T47D (cell line): ENCODE measurements around the gene ADAMTS14.
"Not testable (repeated sequence)": the region's sequence is repeated elsewhere in the genome, so short reads cannot be mapped to it uniquely, and the experiment has no call there.

ENCODE experiments used
- DNase-seq, 2 experiments: peaks; one replicate each; pipeline versions ENCODE4 v3.0.0 to v3.0.0-alpha.2; 2011 to 2012; ENCODE audit warnings: low read depth in 1 of 2, low spot score in 1 of 2
- JUND ChIP-seq: IDR thresholded peaks from 2 replicates; pipeline ENCODE4 v1.6.1; 2012; ENCODE audit warnings: low read depth
- in situ Hi-C: cut with HindIII; loops from 2 replicates; pipeline ENCODE4 v1.10.0; 2016; ENCODE audit warnings: low sequenced_read_pairs, low pct_unique_long_range_greater_than_20kb

The ADAMTS14 gene

GRCh38 chr10:70672165-70673042 is at the start of gene ADAMTS14:
ADAMTS14 (plus strand) TSS chr10:70672506; CDS start chr10:70672803, 297 bp downstream.
- in situ Hi-C loops: no loop called here
- TF ChIP-seq JUND: no peak
- DNase-seq: peak; percentile 29 to 52

DNA sequence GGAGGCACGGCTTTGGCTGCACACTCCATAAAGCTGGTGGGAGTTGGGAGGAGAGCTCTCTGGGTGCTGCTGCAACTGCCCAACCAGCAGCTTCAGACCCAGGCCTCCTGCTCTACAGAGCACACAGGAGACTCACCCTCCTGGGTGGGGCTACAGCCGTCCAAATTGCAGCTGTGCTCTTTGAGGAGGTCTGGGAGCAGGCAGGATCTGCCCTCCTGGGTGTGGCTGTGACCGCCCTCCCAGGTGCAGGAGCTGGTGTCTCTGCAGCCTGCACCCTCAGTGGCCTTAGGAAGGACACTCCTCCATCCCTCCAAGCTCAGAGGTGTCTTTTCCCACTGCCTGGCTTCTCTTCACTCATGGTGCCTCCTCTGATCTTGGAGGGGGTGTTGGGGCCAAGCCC is 49.8 kb upstream of the ADAMTS14 start:
- no peak for TF ChIP-seq JUND
- DNase-seq: no peak
- in situ Hi-C loops: no loop called here

- TF ChIP-seq JUND: no peak
- in situ Hi-C loops: no loop called here
- no peak for DNase-seq
Observed at GRCh38 chr10:70622981-70623844, 49.1 kb upstream of the ADAMTS14 start.

- DNase-seq: no peak
- in situ Hi-C loops: no loop called here
- no peak for TF ChIP-seq JUND
Observed at GRCh38 chr10:70626056-70626455, 46.2 kb upstream of the ADAMTS14 start.

DNA sequence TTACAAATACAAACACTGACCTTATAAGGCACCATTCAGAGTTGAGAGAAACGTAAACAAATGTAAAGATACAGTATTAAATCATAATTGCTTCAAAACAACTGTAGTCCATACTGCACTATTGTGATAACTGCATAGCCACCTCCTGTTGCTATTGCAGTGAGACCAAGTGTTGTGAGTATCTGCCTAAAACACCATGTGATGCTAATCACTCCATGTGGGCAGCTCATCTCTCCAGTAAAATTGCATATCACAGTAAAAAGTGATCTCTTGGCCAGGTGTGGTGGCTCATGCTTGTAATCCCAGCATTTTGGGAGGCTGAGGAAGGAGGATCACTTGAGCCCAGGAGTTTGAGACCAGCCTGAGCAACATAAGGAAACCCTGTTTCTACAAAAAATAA is 43.0 kb upstream of the ADAMTS14 start:
- in situ Hi-C loops: no loop called here
- DNase-seq: no peak
- no peak for TF ChIP-seq JUND

GRCh38 chr10:70631735-70632134 is 40.6 kb upstream of the ADAMTS14 start:
- DNase-seq, in situ Hi-C loops: not testable (repeated sequence)

DNA sequence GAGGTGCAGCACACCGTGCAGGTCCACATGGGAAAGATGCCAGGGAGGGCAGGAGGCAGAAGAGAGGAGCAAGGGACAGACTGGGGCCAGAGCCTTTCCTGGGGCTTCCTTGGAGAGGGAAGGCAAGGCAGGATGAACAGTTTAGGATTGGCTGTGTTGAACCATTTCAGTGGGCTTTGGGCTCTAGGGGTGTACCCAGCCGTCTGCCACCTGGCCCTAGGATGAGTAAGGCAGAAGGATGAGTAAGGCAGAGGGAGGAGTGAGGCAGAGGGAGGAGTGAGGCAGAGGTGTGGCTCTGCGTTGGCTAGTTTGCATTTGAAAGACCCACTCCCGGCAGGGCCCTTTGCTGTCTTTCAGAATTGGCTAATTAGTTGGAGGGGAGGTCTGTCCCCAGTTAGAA is 38.3 kb upstream of the ADAMTS14 start:
- in situ Hi-C loops: no loop called here
- no peak for DNase-seq
- no peak for TF ChIP-seq JUND

DNA sequence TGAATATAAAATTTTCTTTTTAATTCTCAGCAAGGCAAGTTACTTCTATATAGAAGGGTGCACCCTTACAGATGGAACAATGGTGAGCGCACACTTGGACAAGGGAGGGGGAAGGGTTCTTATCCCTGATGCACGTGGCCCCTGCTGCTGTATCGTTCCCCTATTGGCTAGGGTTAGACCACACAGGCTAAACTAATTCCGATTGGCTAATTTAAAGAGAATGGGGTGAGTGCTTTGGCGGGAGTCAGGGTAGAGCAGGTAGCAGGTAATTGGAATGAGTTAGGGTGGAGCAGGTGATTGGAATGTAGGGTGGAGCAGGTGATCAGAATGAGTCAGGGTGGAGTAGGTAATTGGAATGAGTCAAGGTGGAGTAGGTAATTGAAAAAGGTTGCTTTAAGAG is 37.8 kb upstream of the ADAMTS14 start:
- DNase-seq, in situ Hi-C loops: not testable (repeated sequence)

DNA sequence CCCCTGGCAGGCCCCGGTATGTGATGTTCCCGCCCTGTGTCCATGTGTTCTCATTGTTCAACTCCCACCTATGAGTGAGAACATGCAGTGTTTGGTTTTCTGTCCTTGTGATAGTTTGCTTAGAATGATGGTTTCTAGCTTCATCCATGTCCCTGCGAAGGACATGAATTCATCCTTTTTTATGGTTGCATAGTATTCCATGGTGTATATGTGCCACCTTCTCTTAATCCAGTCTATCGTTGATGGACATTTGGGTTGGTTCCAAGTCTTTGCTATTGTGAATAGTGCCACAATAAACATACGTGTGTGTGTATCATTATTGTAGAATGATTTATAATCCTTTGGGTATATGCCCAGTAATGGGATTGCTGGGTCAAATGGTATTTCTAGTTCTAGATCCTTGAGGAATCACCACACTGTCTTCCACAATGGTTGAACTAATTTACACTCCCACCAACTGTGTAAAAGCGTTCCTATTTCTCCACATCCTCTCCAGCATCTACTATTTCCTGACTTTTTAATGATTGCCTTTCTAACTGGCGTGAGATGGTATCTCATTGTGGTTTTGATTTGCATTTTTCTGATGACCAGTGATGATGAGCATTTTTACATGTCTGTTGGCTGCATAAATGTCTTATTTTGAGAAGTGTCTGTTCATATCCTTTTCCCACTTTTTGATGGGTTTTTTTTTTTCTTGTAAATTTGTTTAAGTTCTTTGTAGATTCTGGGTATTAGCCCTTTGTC is 32.5 kb upstream of the ADAMTS14 start:
- DNase-seq, in situ Hi-C loops: not testable (repeated sequence)

DNA sequence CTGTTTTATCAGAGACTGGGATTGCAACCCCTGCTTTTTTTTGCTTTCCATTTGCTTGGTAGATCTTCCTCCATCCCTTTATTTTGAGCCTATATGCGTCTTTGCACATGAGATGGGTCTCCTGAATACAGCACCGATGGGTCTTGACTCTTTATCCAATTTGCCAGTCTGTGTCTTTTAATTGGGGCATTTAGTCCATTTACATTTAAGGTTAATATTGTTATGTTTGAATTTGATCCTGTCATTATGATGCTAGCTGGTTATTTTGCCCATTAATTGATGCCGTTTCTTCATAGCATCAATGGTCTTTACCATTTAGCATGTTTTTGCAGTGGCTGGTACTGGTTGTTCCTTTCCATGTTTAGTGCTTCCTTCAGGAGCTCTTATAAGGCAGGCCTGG is 29.0 kb upstream of the ADAMTS14 start:
- DNase-seq: not testable (repeated sequence)

GRCh38 chr10:70644959-70645358 is 27.3 kb upstream of the ADAMTS14 start:
- DNase-seq, in situ Hi-C loops: not testable (repeated sequence)

More for the DNA sequence above, 29.0 kb upstream of the ADAMTS14 start:
- in situ Hi-C loops: not testable (repeated sequence)

DNA sequence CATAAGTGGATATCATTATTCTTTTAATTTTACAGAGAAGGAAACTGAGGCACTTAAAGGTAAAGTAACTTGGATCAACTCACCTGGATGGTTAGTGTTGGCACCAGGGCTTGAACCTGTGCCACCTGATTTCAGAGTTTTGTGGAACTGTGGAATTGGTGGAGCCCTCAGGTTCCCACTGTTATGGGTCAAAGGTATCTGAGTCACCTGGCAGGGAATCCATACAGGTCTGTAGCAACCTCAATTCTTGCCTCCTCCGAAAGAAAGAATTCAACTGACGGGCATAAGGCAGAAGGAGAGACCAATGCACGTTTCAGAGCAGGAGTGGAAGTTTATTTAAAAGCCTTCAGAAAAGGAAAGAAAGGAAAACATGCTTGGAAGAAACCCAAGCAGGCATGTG is 25.2 kb upstream of the ADAMTS14 start:
- no peak for DNase-seq
- no peak for TF ChIP-seq JUND
- in situ Hi-C loops: no loop called here
